ENCODE results near the gene MMAB.
"Not testable (repeated sequence)": the region's sequence is repeated elsewhere in the genome, so short reads cannot be mapped to it uniquely, and the experiment has no call there.

Gene MMAB

GRCh38 chr12:109604132-109604585, 30.9 kb upstream of the MMAB start:
- no peak overlapping the region for H3K4me3 ChIP-seq (ENCODE audit: low read depth, low read length)
- DNase-seq (ENCODE audit: low read depth), result no peak
- TF ChIP-seq CTCF (IDR thresholded peaks at IDR 0.05; ENCODE audit: control insufficient read depth, extremely low read depth, insufficient read depth), result no peak

- not testable (repeated sequence) for DNase-seq (ENCODE audit: low read depth); H3K4me3 ChIP-seq (ENCODE audit: low read depth, low read length)
These were observed 28.8 kb upstream of the MMAB start for GRCh38 chr12:109602132-109602531.

- no peak for DNase-seq (ENCODE audit: low read depth)
- TF ChIP-seq CTCF (IDR thresholded peaks at IDR 0.05; ENCODE audit: control insufficient read depth, extremely low read depth, insufficient read depth), result no peak
- no peak overlapping the region for H3K4me3 ChIP-seq (ENCODE audit: low read depth, low read length)
These were observed 28.3 kb upstream of the MMAB start for GRCh38 chr12:109601557-109601956.

- TF ChIP-seq CTCF (IDR thresholded peaks at IDR 0.05; ENCODE audit: control insufficient read depth, extremely low read depth, insufficient read depth), result no peak
- no peak overlapping the region for H3K4me3 ChIP-seq (ENCODE audit: low read depth, low read length)
These were observed 27.7 kb upstream of the MMAB start for GRCh38 chr12:109600995-109601394.

GRCh38 chr12:109600481-109600880, 27.2 kb upstream of the MMAB start:
- H3K4me3 ChIP-seq (ENCODE audit: low read depth, low read length), result no peak overlapping the region
- DNase-seq (ENCODE audit: low read depth), result no peak
- TF ChIP-seq CTCF (IDR thresholded peaks at IDR 0.05; ENCODE audit: control insufficient read depth, extremely low read depth, insufficient read depth), result no peak

More at GRCh38 chr12:109600995-109601394, 27.7 kb upstream of the MMAB start:
- no peak for DNase-seq (ENCODE audit: low read depth)

- TF ChIP-seq CTCF (IDR thresholded peaks at IDR 0.05; ENCODE audit: control insufficient read depth, extremely low read depth, insufficient read depth), result no peak
- no peak for DNase-seq (ENCODE audit: low read depth)
- H3K4me3 ChIP-seq (ENCODE audit: low read depth, low read length), result no peak overlapping the region
These were observed 25.8 kb upstream of the MMAB start for GRCh38 chr12:109599087-109599486.

GRCh38 chr12:109598428-109598854, 25.1 kb upstream of the MMAB start:
- TF ChIP-seq CTCF (IDR thresholded peaks at IDR 0.05; ENCODE audit: control insufficient read depth, extremely low read depth, insufficient read depth), result no peak
- H3K4me3 ChIP-seq (ENCODE audit: low read depth, low read length), result no peak overlapping the region
- no peak for DNase-seq (ENCODE audit: low read depth)
